Measurements from ENCODE around the gene RAB22A.

The RAB22A gene

GRCh38 chr20:58321205-58321604 lies 11.7 kb downstream of the RAB22A start:
- Mint-ChIP-seq H3K4me3 (peak overlapping the region in 1 of 2 donors; percentile 4), H3K4me1 (peaks cover 55% of the 10 kb centered on the region), H3K27ac (no peak overlapping the region)

GRCh38 chr20:58322083-58322482 lies 12.6 kb downstream of the RAB22A start:
- no peak for ATAC-seq
- no peaks in the 10 kb centered on the region for H3K27me3 Mint-ChIP-seq
- H3K4me3 Mint-ChIP-seq = no peak overlapping the region
- DNase-seq = no peak
- no peaks in the 10 kb centered on the region for H3K9me3 Mint-ChIP-seq
- H3K27ac Mint-ChIP-seq = no peak overlapping the region
- peaks cover 54% of the 10 kb centered on the region for H3K4me1 Mint-ChIP-seq

More at GRCh38 chr20:58321205-58321604, 11.7 kb downstream of the RAB22A start:
- Mint-ChIP-seq H3K27me3 (no peaks in the 10 kb centered on the region), H3K9me3 (no peaks in the 10 kb centered on the region)
- DNase-seq = no peak
- ATAC-seq = peak; percentile 28

- Mint-ChIP-seq H3K9me3 (no peaks in the 10 kb centered on the region), H3K27me3 (no peaks in the 10 kb centered on the region), H3K4me3 (no peak overlapping the region), H3K4me1 (peaks cover 67% of the 10 kb centered on the region), H3K27ac (no peak overlapping the region)
- DNase-seq (no peak), ATAC-seq (no peak)
These were observed 16.4 kb downstream of the RAB22A start for GRCh38 chr20:58325912-58326311.

- DNase-seq (no peak), ATAC-seq (no peak)
- peaks cover 55% of the 10 kb centered on the region for H3K4me1 Mint-ChIP-seq
- H3K9me3 Mint-ChIP-seq = no peaks in the 10 kb centered on the region
- H3K4me3 Mint-ChIP-seq = no peak overlapping the region
- peak overlapping the region in 1 of 2 donors; percentile 34 for H3K27ac Mint-ChIP-seq
- no peaks in the 10 kb centered on the region for H3K27me3 Mint-ChIP-seq
These were observed 17.7 kb downstream of the RAB22A start for GRCh38 chr20:58327211-58327610.

GRCh38 chr20:58328836-58329235 lies 19.3 kb downstream of the RAB22A start:
- peaks cover 48% of the 10 kb centered on the region for H3K4me1 Mint-ChIP-seq
- H3K27me3 Mint-ChIP-seq = no peaks in the 10 kb centered on the region
- ATAC-seq = no peak
- no peak overlapping the region for H3K4me3 Mint-ChIP-seq
- H3K9me3 Mint-ChIP-seq = no peaks in the 10 kb centered on the region
- H3K27ac Mint-ChIP-seq = no peak overlapping the region
- DNase-seq = no peak

- Mint-ChIP-seq H3K27me3 (no peaks in the 10 kb centered on the region), H3K4me3 (no peak overlapping the region), H3K27ac (no peak overlapping the region), H3K9me3 (no peaks in the 10 kb centered on the region), H3K4me1 (peaks cover 48% of the 10 kb centered on the region)
- ATAC-seq = no peak
- DNase-seq = no peak
These were observed 20.2 kb downstream of the RAB22A start for GRCh38 chr20:58329711-58330110.

GRCh38 chr20:58330249-58330648 lies 20.7 kb downstream of the RAB22A start:
- H3K4me1 Mint-ChIP-seq = peaks cover 48% of the 10 kb centered on the region

GRCh38 chr20:58330687-58331086 lies 21.2 kb downstream of the RAB22A start:
- no peak for ATAC-seq
- H3K4me3 Mint-ChIP-seq = no peak overlapping the region
- DNase-seq = no peak
- no peaks in the 10 kb centered on the region for H3K9me3 Mint-ChIP-seq
- no peaks in the 10 kb centered on the region for H3K27me3 Mint-ChIP-seq
- peaks cover 43% of the 10 kb centered on the region for H3K4me1 Mint-ChIP-seq
- H3K27ac Mint-ChIP-seq = peak overlapping the region in 1 of 2 donors; percentile 45

More at GRCh38 chr20:58330249-58330648, 20.7 kb downstream of the RAB22A start:
- no peaks in the 10 kb centered on the region for H3K27me3 Mint-ChIP-seq
- H3K4me3 Mint-ChIP-seq = no peak overlapping the region
- DNase-seq (no peak), ATAC-seq (no peak)
- H3K9me3 Mint-ChIP-seq = no peaks in the 10 kb centered on the region
- peak overlapping the region in 1 of 2 donors; percentile 27 for H3K27ac Mint-ChIP-seq

- DNase-seq = no peak
- Mint-ChIP-seq H3K4me3 (no peak overlapping the region), H3K4me1 (peaks cover 31% of the 10 kb centered on the region), H3K27ac (peak overlapping the region in 1 of 2 donors; percentile 51), H3K9me3 (no peaks in the 10 kb centered on the region), H3K27me3 (no peaks in the 10 kb centered on the region)
- no peak for ATAC-seq
These were observed 22.5 kb downstream of the RAB22A start for GRCh38 chr20:58331961-58332551.

GRCh38 chr20:58339741-58340140 lies 30.2 kb downstream of the RAB22A start:
- DNase-seq (no peak), ATAC-seq (no peak)
- no peaks in the 10 kb centered on the region for H3K27me3 Mint-ChIP-seq
- H3K4me1 Mint-ChIP-seq = peaks cover 21% of the 10 kb centered on the region
- H3K27ac Mint-ChIP-seq = peak overlapping the region in 1 of 2 donors; percentile 20
- no peak overlapping the region for H3K4me3 Mint-ChIP-seq
- peaks cover 11 to 12% of the 10 kb centered on the region in 2 donors for H3K9me3 Mint-ChIP-seq

GRCh38 chr20:58340151-58340550 lies 30.6 kb downstream of the RAB22A start:
- no peak overlapping the region for H3K4me3 Mint-ChIP-seq
- peaks cover 11 to 12% of the 10 kb centered on the region in 2 donors for H3K9me3 Mint-ChIP-seq
- ATAC-seq = no peak
- DNase-seq = no peak
- peak overlapping the region in 1 of 2 donors; percentile 4 for H3K27ac Mint-ChIP-seq
- peaks cover 21% of the 10 kb centered on the region for H3K4me1 Mint-ChIP-seq
- no peaks in the 10 kb centered on the region for H3K27me3 Mint-ChIP-seq

- peaks cover 11 to 12% of the 10 kb centered on the region in 2 donors for H3K9me3 Mint-ChIP-seq
- H3K27ac Mint-ChIP-seq = peak overlapping the region; percentile 72 to 75
- no peak for DNase-seq
- no peaks in the 10 kb centered on the region for H3K27me3 Mint-ChIP-seq
- H3K4me3 Mint-ChIP-seq = no peak overlapping the region
- ATAC-seq = no peak
- peaks cover 21% of the 10 kb centered on the region for H3K4me1 Mint-ChIP-seq
These were observed 31.3 kb downstream of the RAB22A start for GRCh38 chr20:58340853-58341252.

GRCh38 chr20:58342104-58342945 lies 32.8 kb downstream of the RAB22A start:
- Mint-ChIP-seq H3K4me3 (no peak overlapping the region), H3K27ac (peak overlapping the region in 1 of 2 donors; percentile 84), H3K9me3 (peaks cover 11 to 12% of the 10 kb centered on the region in 2 donors), H3K4me1 (peaks cover 21% of the 10 kb centered on the region), H3K27me3 (no peaks in the 10 kb centered on the region)
- DNase-seq = no peak
- ATAC-seq = no peak

GRCh38 chr20:58344741-58345140 lies 35.2 kb downstream of the RAB22A start:
- H3K4me3 Mint-ChIP-seq = no peak overlapping the region
- H3K9me3 Mint-ChIP-seq = peaks cover 11 to 12% of the 10 kb centered on the region in 2 donors
- ATAC-seq (no peak), DNase-seq (no peak)
- H3K4me1 Mint-ChIP-seq = peaks cover 16% of the 10 kb centered on the region
- peak overlapping the region in 1 of 2 donors; percentile 38 for H3K27ac Mint-ChIP-seq
- no peaks in the 10 kb centered on the region for H3K27me3 Mint-ChIP-seq

GRCh38 chr20:58349570-58349969 lies 40.1 kb downstream of the RAB22A start:
- Mint-ChIP-seq H3K4me1 (no peaks in the 10 kb centered on the region), H3K27ac (no peak overlapping the region), H3K27me3 (no peaks in the 10 kb centered on the region), H3K9me3 (no peaks in the 10 kb centered on the region), H3K4me3 (no peak overlapping the region)
- DNase-seq (no peak), ATAC-seq (peak; percentile 53)

- Mint-ChIP-seq H3K4me1 (no peaks in the 10 kb centered on the region), H3K9me3 (no peaks in the 10 kb centered on the region), H3K27ac (no peak overlapping the region), H3K27me3 (no peaks in the 10 kb centered on the region), H3K4me3 (no peak overlapping the region)
- DNase-seq (no peak), ATAC-seq (no peak)
These were observed 43.0 kb downstream of the RAB22A start for GRCh38 chr20:58352468-58352867.
